SIG-M5 treated with dmso at 0.1 percent for 504 hours (cell line): ENCODE measurements around the gene UBR4.

Experiments used
- DNase-seq: peaks from one replicate; lab custom pipeline; 2025; ENCODE audit not compliant: unreplicated experiment; lab: John Stamatoyannopoulos, UW

UBR4 gene

GRCh38 chr1:19059773-19060172, 150.3 kb downstream of the UBR4 start:
- DNase-seq: no peak

GRCh38 chr1:19058476-19058797, 151.6 kb downstream of the UBR4 start:
- no peak for DNase-seq

GRCh38 chr1:19057784-19058475, 152.1 kb downstream of the UBR4 start:
- DNase-seq: no peak

GRCh38 chr1:19057182-19057779, 152.8 kb downstream of the UBR4 start:
- DNase-seq: no peak

- DNase-seq: no peak
Observed at GRCh38 chr1:19055701-19056100, 154.4 kb downstream of the UBR4 start.

- DNase-seq: no peak
Observed at GRCh38 chr1:19055001-19055400, 155.1 kb downstream of the UBR4 start.

- no peak for DNase-seq
Observed at GRCh38 chr1:19054216-19054615, 155.8 kb downstream of the UBR4 start.

GRCh38 chr1:19053486-19053885, 156.6 kb downstream of the UBR4 start:
- no peak for DNase-seq

GRCh38 chr1:19049798-19050197, 160.3 kb downstream of the UBR4 start:
- no peak for DNase-seq

GRCh38 chr1:19049128-19049768, 160.8 kb downstream of the UBR4 start:
- no peak for DNase-seq

GRCh38 chr1:19046972-19047731, 162.9 kb downstream of the UBR4 start:
- DNase-seq: no peak

- no peak for DNase-seq
Observed at GRCh38 chr1:19045898-19046880, 163.9 kb downstream of the UBR4 start.

- DNase-seq: no peak
Observed at GRCh38 chr1:19044975-19045831, 164.9 kb downstream of the UBR4 start.

- DNase-seq: no peak
Observed at GRCh38 chr1:19044471-19044870, 165.6 kb downstream of the UBR4 start.

GRCh38 chr1:19043579-19044443, 166.3 kb downstream of the UBR4 start:
- no peak for DNase-seq

GRCh38 chr1:19042675-19043578, 167.1 kb downstream of the UBR4 start:
- no peak for DNase-seq

- no peak for DNase-seq
Observed at GRCh38 chr1:19040010-19040680, 169.9 kb downstream of the UBR4 start.
